ENCODE results near the gene ANK3.

ANK3 gene

DNA sequence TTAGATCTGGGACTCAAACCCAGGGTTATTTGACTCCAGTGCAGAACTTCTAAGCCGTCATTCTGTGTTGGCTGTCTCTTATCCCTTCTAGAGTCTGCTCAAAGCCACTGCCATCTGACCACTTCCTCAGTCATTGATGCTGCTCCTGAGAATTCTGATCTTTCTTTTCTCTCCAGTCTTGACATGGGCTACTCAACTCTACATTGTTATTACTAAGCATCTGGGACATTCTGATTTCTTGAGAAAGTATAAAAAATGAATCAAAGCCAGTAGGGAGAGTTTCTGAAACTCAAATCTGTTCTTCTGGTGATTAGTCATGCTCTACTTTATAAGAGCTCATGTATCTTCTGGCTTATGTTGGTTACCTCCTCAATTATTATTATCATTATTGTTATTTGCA, 48.7 kb downstream of the ANK3 start:
- no peak for DNase-seq

DNA sequence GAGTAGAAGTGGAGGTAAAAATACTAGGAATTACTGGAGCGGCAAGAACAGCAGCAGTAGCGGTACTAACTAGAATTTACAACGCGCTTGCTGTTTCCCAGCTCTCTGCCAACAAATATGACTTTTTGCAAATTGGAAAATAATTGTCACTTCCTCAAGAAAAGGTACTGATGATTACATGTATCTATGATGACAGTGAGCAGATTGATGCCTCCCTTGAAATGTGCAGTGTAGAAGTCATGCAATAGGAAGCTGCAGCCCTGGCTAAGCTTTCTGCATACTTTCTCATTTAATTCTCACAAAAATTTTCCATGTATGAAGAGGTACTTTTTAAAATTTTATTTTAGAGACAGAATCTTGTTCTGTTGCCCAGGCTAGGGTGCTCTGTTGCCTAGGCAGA, 49.9 kb downstream of the ANK3 start:
- DNase-seq: no peak

DNA sequence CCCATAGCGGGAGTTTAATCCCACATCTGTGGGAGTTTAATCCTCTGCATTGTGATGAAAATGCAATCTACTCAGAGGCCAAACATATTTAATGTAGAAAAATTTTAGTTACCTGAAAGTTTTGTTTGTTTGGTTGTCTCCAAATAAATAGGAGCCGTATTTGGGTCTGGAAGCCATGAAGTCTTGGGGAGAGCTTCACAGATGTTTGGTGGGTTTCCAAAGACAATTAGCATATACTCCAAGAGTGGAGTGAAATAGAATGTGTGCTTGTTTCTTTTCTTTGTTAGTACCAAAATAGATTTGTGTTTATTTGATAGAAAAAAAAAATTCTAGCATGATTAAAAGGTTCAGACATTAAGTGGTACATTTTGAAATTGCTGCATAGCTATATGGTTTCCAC, 50.9 kb downstream of the ANK3 start:
- no peak for DNase-seq

DNA sequence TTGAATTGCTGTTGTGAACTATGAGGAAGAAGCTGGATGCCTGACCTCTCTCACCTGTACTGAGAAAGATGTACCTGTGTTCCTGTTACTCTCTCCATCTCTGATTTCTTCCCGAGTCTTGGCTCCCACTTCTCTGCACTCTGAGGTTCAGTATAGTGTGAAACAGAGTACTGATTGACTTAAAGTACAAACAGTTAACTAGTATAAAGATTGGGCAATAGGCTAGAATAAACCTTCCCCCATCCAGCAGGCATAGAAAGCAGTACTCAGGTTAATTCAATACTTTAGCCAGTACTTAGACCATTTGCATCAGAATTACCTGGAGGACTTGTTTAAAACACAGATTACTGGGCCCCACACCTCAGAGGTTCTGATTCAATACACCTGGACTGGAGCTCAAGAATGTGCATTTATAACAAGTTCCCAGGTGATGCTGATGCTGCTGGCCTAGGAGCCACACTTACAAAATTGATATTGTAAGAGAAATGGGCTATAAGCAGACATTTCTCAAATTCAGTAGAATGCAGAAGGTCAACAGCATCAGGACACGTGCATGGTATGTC, 51.6 kb downstream of the ANK3 start:
- DNase-seq: no peak

DNA sequence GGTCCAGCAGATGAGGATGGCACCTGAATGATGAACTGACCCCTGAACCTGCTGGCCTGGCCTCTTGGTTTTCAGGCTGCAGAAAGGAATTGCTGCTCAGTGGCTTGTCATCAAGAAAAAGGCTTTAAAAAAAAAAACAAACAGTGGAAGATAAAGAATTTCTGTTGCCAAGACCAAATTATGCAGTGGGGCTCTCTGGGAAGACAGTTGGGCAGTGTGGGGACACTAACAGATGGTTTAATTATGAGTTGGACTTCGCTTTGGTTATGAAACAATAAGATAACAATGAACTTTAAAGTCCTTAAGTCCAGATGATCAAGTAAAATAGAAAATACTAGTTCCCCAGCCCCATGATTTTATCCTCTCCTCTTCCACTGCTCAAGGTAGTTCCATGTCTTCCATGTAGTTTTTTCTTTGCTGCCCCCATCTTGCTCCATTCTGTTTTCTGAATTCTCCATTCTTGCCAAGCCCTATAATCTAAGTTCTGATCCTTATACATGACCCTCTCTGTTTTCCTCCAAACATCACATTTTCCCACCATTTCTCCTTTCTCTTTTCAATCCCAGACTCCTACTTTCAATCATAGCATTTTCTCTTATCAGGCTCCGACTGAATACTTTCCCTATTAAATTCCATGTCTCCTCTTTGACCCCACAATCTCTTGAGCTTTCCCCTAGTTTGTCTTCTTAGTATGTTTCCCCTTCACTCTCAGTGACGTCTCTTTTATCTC, 52.6 kb downstream of the ANK3 start:
- no peak for DNase-seq

DNA sequence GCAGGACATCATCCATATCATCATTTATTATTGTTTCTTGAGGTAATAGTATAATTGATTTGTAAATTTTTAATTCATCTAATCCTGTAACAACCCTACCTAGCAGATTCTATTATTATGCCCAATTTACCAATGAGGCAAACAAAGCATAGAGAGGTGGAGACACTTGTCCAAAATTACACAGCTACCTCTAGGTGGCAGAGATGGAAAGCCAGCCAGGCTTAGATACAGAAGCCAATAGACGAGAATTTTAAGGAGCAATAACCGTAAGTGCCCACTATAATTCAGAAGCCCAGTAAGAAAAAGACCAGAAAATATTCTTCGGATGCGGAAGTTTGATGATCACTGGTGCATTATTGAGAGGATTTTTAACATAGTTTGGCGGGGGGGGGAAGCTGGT, 54.0 kb downstream of the ANK3 start:
- peak in 1 of 2 experiments; percentile 29 for DNase-seq

DNA sequence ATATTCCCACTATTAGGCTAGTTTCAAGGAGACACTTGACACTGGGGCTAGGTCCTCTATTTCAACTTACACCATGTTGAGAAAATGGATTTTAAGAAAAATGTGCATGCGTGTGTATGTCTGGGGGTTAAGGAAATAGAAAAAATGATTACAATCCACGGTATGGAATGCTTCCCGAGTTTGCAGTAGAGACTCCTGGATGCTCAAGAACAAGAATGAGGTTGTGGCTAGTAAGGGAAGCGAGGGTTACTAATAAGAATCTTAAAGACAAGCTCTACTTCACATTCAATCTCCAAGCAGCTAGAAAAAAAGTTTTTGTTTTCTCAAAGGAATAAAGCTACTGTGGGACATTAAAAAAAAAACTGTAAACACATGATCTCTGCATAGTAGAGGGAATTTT, 54.7 kb downstream of the ANK3 start:
- no peak for DNase-seq

DNA sequence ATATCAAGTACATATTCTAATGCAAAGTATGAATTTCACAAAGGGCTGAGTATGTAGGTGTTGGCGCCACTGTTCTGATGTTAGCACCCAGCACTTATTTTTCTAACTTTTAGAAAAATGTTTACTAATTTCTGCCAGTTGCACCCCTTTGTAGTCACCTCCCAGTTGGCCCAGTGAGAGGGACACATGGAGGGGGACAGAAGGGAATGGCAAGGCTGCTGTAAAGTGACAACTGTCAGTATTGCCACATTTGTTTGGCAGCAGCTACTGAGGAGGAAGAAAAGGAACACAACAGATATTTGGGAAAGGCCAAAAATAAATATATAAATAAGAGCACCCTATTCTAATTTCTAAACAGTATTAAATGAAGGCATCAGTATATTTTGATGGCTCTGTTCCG, 57.3 kb downstream of the ANK3 start:
- DNase-seq: no peak

DNA sequence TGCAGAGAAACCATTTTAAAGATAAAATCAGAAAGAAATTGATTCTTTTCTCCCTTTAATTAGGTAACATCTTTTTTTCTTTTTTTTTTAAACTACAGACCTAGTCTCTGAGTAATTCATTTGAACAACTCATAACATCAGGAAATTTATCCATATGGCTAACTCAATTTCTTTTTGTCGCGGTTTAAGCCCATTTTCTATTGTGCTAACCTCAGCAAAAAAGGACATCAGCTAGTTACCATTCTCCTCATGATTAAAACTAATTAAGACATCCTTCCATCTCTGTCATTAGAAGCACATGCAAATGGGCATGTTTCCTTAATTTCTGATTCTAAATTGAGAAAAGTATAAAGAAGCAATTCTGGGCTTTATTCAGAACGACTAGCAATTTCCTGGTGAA, 57.8 kb downstream of the ANK3 start:
- DNase-seq: no peak

DNA sequence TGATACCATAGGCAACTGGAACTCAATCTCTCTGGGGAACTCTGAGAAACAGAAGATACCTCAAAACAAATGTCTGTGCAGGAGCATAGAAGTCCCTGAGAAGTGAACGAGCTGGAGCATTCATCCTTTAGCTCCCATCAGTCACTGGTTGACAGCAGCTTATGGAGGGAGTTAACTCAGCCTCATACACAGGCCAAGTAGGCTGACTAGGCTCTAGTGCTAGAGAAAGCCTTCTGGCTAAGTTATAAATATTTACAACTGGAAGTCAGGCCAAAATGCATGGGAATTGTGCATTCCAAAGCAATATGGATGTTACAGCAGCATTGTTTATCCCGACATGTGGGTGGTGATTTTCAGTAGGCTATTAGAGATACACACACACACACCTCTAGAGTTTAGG, 66.5 kb downstream of the ANK3 start:
- no peak for DNase-seq

DNA sequence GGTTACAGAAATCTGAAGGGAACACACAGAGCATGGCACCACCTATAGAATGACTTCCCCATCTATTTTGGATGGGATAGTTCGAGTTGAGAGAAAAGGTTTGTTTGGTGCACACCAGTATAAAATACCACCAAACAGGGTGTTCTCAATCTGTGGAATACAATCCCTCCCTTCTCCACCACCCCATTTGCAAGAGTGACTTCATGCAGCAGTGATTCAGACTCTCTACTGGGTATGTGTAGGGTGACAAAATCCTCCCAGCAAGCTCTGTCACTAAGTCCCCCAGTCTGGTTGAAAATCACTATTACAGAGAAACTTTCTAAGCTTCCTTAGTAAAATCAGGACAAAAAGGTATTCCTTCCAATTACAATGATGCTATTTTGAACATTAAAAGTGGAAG, 69.0 kb downstream of the ANK3 start:
- DNase-seq: no peak

DNA sequence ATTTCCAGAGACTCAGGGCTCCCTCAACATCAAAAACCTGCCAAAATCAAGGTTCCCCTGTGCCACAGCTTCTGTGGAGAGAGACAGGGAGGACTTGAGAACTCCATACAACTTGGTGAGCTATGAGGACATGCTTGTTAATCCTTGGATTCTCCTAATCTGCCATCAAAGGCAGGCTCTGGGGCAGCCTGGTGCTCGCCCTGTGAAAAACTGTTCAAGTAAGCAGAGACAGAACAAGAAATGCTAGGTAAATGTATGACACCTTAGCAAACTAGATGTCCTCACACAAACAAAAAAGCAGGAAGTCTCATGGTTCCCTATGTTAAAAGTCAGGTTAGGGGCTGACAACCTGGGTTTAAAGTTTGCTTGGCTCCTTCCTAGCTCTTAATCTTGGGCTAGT, 73.6 kb downstream of the ANK3 start:
- DNase-seq: no peak

DNA sequence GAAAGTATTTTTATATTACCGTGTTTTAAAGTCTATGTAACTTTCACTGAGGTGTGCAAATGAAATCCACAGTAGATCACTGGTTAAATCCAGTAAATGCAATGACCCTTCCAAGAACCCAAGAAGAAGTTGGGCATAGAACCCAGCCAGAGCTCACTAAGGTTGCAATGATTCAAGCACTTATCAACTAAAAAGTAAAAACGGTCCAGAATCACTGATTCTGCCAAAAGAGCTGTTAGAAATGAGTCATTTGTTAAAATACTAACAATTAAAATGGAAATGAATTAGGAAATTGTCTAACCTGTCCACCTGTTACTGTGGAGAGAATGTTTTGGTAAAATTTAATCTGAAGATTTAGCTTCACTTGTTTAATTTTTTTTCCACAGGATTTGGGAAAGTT, 74.4 kb downstream of the ANK3 start:
- DNase-seq: no peak

DNA sequence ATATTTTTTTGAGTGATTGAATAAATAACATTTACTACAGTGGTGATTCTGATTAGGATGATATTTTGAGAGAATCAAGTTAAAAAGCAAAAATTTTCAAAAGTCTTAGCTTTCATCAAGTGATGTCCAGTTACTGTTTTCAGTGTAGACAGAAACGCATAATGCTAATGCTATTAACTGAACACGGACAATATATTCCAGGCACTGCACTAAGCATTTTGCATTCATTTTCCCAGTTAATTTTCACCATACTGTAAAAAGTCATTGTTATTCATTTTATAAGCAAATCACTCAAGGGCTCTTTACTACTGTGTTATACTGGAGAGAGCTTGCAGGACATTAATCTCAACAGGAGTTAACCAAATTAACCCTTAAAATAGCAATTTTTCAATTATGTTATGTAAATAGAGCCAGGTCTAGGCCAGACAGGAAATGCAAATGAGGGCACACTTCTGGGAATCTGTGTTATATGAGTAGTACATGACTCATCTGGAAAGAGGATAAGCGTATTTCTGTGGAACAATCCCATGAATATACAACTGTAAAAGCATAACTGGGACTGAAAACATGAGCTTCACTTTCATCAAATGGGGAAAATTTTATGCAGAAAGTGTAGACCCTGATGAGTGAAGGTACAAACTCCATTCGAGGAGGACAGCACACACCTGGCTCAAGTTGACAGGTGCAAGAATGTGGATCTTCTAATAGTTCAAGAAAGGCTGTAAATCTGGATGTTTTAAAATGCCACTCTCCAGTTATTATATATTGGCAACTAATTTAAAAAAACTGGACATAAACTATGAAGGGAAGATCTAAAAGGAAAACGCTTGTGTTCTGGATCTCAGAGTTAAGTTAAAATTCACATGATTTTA, 75.4 kb downstream of the ANK3 start:
- DNase-seq: no peak

DNA sequence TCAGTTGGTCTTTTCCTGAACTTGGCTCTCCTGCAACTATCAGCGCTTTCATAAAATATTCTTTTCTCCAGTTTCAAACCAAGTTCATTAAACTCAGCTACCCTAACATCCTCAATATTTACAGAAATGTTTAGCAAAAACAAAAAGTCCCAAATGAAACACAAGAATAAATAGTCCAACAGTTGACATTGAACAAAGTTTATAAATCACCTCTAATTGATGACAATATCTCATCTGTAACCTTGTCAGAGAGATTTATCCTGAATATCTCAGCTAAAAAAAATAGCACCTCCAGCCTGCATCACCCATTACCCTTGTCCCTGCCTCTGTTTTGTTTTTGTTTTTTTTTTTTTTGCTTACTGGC, 76.1 kb downstream of the ANK3 start:
- no peak for DNase-seq

DNA sequence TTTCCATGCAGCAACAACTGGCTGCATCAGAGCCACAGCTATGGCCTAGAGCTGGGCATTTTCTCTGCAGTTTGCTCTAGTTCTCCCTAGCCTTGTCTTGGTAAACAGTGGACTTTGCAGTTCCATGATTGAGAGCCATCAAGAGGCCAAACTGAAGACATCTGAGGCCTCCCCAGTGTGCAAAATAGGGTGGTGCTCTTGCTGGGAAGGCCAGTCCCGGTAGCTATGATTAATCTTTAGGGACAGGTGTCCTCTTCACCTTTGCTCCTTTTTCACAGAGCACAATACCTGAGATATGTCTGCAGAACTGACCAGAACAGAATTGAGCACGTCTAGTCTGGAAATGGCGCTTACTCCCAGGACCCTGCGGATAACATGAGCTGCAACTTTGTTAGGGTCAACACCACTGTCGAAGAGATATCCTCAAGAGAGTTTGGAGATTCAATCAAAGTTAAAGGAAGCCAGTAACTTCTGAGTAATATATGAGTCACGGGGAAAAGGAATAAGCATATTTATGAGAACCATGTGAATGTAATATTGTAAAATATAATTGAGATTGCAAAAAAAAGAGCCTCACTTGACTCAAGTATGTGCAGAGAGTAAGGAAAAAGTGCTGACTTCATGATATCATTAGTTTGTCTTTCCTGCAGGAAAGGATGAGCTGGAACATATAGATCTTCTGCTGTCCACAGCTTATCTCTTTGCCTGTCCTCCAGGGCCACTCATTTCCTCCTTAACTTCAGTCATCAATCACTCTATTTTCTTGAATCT, 76.7 kb downstream of the ANK3 start:
- no peak for DNase-seq

DNA sequence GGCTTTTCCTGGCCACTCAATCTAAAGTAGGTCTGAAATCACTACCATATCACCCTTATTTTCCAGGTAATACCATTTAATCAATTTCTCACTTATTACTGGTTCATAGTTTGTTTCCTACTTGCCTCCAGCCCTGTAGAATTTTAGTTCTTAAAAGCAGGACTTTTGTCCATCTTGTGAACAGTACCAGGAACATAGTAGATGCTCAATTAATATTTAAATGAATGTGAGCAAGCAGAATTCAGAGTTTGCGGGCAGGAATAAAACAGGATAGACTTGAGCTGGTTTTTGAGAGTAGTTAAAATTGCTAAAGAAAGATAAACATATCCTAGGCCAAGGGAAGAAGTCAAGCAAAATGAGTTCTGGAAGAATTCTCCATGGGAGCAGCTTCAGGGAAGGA, 77.9 kb downstream of the ANK3 start:
- DNase-seq: no peak

DNA sequence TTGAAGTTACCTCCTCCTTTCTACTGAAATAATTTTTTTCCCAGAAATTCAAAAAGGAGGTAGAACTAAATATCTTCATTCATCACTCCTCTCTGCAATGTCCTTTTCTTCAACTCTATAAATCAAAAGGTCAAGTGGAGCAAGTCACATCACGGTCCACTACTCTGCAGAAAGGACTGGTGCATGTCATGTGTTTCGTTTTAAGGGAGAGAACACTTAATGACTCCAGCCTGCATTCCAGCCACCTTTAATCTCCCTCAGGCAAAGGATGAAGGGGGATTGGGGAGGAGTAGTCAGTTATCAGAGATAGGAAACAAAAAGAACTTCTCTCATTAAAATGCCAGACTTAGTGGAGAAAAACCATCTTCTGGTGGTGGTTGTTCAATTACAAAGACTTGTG, 78.9 kb downstream of the ANK3 start:
- DNase-seq: no peak

DNA sequence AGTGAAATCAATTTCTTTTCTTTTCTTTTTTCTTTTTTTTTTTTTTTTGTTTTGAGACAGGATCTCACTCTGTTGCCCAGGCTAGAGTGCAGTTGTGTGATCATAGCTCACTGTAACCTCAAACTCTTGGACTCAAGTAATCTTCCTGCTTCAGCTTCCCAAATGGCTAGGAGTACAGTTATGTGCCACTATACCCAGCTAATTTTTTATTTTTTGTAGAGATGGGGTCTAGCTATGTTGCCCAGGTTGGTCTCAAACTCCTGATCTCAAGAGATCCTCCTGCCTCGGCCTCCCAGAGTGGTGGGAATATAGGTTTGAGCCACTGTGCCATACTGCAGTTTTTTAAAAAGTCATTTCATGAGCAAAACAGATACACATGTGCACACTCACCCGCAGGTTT, 79.8 kb downstream of the ANK3 start:
- no peak for DNase-seq

DNA sequence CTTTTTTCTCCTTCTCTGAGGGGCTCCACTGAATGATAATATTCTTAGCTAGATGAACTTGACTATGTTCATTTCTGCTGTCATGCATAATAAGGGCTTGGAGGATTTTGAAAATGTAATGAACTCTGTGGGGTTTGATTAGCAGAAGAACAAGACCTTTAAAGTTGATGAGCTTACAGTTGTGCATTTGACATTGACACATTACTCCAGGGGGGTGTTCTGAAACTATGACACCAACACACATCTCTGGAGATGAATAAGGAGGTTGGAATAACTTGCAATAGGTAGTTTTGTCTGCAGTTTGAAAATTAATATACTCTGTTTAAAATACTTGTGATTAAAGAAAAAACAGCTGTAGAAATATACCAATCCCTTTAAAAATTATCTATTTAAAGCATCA, 80.3 kb downstream of the ANK3 start:
- no peak for DNase-seq

DNA sequence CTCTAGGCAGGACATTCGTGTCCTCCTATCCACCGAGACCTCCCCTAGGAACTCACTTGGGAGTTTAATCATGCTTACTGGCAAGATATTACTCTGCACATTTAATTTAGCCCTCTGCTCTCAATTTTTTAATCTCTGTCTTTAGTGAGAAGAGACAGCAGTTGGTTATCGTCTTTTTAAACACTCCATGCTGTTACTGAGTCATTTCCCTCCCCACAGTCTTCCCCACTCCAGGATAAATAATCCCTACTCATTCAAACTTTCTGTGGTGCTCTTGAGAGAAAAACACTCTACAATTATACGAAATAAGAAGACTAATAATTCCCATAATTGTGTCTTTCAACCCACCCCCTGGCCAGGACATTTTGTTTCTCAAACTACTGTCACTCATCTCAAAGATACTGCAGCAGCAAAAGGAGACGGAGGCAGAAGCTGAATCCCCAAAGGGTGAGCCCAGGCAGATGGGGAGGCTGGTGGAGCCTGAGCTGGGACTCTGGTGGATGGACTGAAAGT, 84.2 kb downstream of the ANK3 start:
- no peak for DNase-seq

DNA sequence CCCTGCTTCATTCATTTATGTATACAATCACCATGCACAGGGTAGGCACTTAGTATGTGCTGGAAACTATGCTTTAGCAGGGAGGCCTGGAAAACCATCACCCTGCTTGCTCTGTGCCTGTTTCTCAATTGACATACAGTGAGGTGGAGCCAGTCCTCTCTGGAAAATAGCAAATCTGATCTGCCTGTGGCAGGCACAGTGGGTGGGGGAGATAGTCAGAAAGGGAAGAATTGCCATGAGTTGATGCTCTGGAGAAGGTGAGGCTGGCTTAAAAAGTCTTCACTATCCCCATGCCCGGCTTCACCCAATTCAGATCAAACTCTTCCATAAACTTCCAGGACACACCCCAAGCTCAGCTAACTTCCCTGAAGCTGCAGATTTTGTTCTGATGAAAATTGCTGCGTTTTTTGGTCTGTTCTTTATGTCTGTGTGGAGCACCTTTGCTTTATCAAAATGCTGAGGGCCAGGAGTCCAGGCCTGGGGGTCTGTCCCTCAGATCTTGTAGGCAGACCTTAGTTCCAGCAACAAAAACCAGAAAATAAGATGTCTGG, 84.8 kb downstream of the ANK3 start:
- DNase-seq: no peak

DNA sequence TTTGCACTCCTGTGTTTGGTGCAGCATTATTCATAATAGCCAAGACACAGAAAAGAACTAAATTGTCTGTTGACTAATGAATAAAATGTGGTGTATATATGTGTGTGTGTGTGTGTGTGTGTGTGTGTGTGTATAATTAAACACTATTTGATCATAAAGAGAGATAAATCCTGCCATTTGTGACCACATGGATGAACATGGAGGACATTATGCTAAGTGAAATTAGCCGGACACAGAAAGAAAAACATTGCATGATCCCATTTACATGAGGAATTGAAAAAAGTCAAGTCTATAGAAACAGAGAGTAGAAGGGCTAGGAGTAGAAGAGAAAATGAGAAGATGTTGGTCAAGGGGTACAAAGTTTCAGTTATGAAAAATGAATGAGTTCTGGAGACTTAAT, 85.9 kb downstream of the ANK3 start:
- no peak for DNase-seq
